Right lobe of liver (tissue), 6 donors: Measurements from ENCODE around the gene KANK3. TPM values are rescaled to one million over a fixed set of nuclear protein-coding genes. Genes with fewer than 3 reads are reported as not detected.

Experiments used
- ATAC-seq, 4 donors: fragments of 200-7000 bp; cut with Tn5 transposase; one replicate each; pipeline ENCODE4 v1.9.1; 2020; ENCODE audit warnings: mild to moderate bottlenecking in 4 of 4, moderate library complexity in 4 of 4
- DNase-seq, 3 donors: peaks; one replicate each; pipeline ENCODE4 v3.0.0-alpha.2; 2020
- H3K27ac ChIP-seq, 3 donors: fragments of 200-600 bp; one replicate each; pipeline ENCODE4 v1.8.0; 2022
- H3K27me3 ChIP-seq, 2 donors: fragments of 200-600 bp; one replicate each; pipeline ENCODE4 v1.8.0; 2022
- H3K36me3 ChIP-seq, 4 donors: fragments of 200-600 bp; sonication (generic) in 1 of 4; one replicate each; pipeline versions ENCODE4 v1.5.1 to v1.8.0; 2017 to 2022; ENCODE audit warnings: control low read depth in 1 of 4
- H3K4me1 ChIP-seq, 4 donors: fragments of 200-600 bp; sonication (generic) in 1 of 4; one replicate each; pipeline versions ENCODE4 v1.5.1 to v1.8.0; 2017 to 2022; ENCODE audit warnings: control low read depth in 1 of 4
- H3K4me3 ChIP-seq, 3 donors: fragments of 200-600 bp; one replicate each; pipeline ENCODE4 v1.8.0; 2022
- H3K9me3 ChIP-seq, 4 donors: fragments of 200-600 bp; sonication (generic) in 1 of 4; one replicate each; pipeline versions ENCODE4 v1.5.1 to v1.8.0; 2017 to 2022; ENCODE audit warnings: control low read depth in 1 of 4
- POLR2A ChIP-seq: fragments of 450-650 bp; IDR thresholded peaks from one replicate; pipeline ENCODE4 v1.6.1; 2017; ENCODE audit warnings: antibody characterized with exemption, mild to moderate bottlenecking
- WGBS: methylation state at CpG from one replicate; pipeline ENCODE4 v1.1.6; 2018; ENCODE audit warnings: low coverage, low lambda C conversion rate; ENCODE audit not compliant: insufficient coverage; ENCODE audit errors: missing lambda C conversion rate; 5-methylcytosine and 5-hydroxymethylcytosine counted together
- intact Hi-C, 2 donors: fragments of 100-400 bp; cut with DNase I; formaldehyde crosslinking; loops; one replicate each; pipeline versions ENCODE4 v1.11.2 to v1.14.1; 2022
- total RNA-seq, 6 experiments: library from RNA; depleted of rRNA in 2 of 6; stranded (reverse); fragments of >200 nt in 2 of 6; fragmentation: NEBNext Ultra II Directional in 3 of 6; extraction: Animal tissue kit (Norgen Biotek cat#: 25700) in 3 of 6; gene quantifications; one replicate each; pipeline versions ENCODE4 v1.1.0 to v1.2.4, GENCODE V29; 2016 to 2023
- TF ChIP-seq, protein P1 (sequence below), 4 donors: fragments of 200-600 bp in 3 of 4; fragments of 450-650 bp in 1 of 4; IDR thresholded peaks; one replicate each; pipeline versions ENCODE4 v1.5.1 to v1.8.0; 2016 to 2022; ENCODE audit warnings: antibody characterized with exemption in 4 of 4, mild to moderate bottlenecking in 2 of 4
- donor health status: DM: no; HTN: yes; CAD: no.
- donor health status: DM: no; HTN: no; CAD: no.
- donor health status: DM: no; HTN: no; CAD: no.
- donor health status: DM: no; HTN: yes; CAD: no.
- donor health status: DM: no; HTN: yes; CAD: no.

Gene KANK3
- total RNA-seq, 6 experiments from 2014 or later, result 2.9 to 6.0 (median 4.2) TPM

GRCh38 chr19:8371011-8371804 lies 28.1 kb upstream of the KANK3 start:
- Histone ChIP-seq H3K4me1 (peaks cover 0 to 53% (median 23%) of the 10 kb centered on the region in 4 donors), H3K36me3 (peaks cover 0 to 19% (median 4%) of the 10 kb centered on the region in 4 donors), H3K4me3 (no peak overlapping the region), H3K27me3 (no peaks in the 10 kb centered on the region), H3K27ac (peak overlapping the region; percentile 22 to 72 (median 53)), H3K9me3 (no peaks in the 10 kb centered on the region)
- DNase-seq (peak in 1 of 3 donors; percentile 43), ATAC-seq (peak in 2 of 4 donors; percentile 0)
- 59% methylated on average over 5 of the region's 28 CpGs for whole genome bisulfite sequencing
- intact Hi-C loops, result no loop called here
- peak; percentile 39 for TF ChIP-seq POLR2A
- TF ChIP-seq, protein P1, sequence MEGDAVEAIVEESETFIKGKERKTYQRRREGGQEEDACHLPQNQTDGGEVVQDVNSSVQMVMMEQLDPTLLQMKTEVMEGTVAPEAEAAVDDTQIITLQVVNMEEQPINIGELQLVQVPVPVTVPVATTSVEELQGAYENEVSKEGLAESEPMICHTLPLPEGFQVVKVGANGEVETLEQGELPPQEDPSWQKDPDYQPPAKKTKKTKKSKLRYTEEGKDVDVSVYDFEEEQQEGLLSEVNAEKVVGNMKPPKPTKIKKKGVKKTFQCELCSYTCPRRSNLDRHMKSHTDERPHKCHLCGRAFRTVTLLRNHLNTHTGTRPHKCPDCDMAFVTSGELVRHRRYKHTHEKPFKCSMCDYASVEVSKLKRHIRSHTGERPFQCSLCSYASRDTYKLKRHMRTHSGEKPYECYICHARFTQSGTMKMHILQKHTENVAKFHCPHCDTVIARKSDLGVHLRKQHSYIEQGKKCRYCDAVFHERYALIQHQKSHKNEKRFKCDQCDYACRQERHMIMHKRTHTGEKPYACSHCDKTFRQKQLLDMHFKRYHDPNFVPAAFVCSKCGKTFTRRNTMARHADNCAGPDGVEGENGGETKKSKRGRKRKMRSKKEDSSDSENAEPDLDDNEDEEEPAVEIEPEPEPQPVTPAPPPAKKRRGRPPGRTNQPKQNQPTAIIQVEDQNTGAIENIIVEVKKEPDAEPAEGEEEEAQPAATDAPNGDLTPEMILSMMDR (IDR thresholded peaks at IDR 0.05), result no peak

DNA sequence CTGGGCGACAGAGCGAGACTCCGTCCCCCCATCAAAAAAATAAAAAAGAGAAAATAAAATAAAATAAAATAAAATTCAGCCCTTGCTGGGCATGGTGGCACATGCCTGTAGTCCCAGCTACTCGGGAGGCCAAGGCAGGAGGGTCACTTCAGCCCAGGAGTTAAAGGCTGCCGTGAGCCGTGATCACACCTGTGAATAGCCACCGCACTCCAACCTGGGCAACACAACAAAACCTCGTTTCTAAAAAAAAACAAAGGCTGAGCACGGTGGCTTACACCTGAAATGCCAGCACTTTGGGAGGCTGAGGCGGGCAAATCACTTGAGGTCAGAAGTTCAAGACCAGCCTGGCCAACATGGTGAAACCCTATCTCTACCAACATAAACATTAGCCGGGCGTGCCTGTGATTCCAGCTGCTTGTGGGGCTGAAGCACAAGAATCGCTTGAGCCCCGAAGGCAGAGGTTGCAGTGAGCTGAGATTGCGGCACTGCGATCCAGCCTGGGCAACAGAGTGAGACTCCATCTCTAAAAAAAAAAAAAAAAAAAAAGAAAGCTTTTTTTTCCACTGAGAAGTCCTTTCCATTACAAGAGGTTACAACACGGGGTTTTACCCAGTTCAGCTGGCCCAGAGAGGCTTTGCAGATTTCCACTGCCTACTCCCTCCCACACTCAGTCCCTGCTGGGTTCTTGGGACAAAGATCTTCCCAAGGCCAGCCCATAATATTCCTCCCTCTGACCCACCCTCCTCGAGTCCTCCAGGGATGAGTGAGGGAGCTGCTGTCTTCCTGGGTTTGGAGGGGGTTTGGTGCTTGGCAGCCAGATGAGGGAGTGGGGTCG lies 27.3 kb upstream of the KANK3 start:
- Histone ChIP-seq H3K4me3 (no peak overlapping the region), H3K36me3 (peaks cover 0 to 19% (median 4%) of the 10 kb centered on the region in 4 donors), H3K9me3 (no peaks in the 10 kb centered on the region), H3K27ac (peak overlapping the region; percentile 33 to 72 (median 53)), H3K27me3 (no peaks in the 10 kb centered on the region), H3K4me1 (peaks cover 0 to 53% (median 25%) of the 10 kb centered on the region in 4 donors)
- ATAC-seq (peak in 3 of 4 donors; percentile 0 to 34 (median 2)), DNase-seq (no peak)
- intact Hi-C loops, result no loop called here
- TF ChIP-seq POLR2A, result no peak
- TF ChIP-seq, protein P1 (IDR thresholded peaks at IDR 0.05), result no peak
- 47% methylated on average over 9 of the region's 19 CpGs for WGBS

- intact Hi-C loops, result no loop called here
- H3K9me3 ChIP-seq, result no peaks in the 10 kb centered on the region
- H3K4me1 ChIP-seq, result peaks cover 0 to 68% (median 24%) of the 10 kb centered on the region in 4 donors
- H3K4me3 ChIP-seq, result peak overlapping the region in 1 of 3 donors; percentile 98
- peak; percentile 40 to 52 (median 44) for ATAC-seq
- peak; percentile 87 to 94 (median 91) for DNase-seq
- WGBS, result 14% methylated on average over 17 of the region's 23 CpGs
- peaks cover 0 to 3% (median 0%) of the 10 kb centered on the region in 4 donors for H3K36me3 ChIP-seq
- no peaks in the 10 kb centered on the region for H3K27me3 ChIP-seq
- H3K27ac ChIP-seq, result peak overlapping the region; percentile 48 to 90 (median 88)
- TF ChIP-seq, protein P1 (IDR thresholded peaks at IDR 0.05), result no peak
- TF ChIP-seq POLR2A, result no peak
Measured at GRCh38 chr19:8367327-8368001, 24.4 kb upstream of the KANK3 start.

DNA sequence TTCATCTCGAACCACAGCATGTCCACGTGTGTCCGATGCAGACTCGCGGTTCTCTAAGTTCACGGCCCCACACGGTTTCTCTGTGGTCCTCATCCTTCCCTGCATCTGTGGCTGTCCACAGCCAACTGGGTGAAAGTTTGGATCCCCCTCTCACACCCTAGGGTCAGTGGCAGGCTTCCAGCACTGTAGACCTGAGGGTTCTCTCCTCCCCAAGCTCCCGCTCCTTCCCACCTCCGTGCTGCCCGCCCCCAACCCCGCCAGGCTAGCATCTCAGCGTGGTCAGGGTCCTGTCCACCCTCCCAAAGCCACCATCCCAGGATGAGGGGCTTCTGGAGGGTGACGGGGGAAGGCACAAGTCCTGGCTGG lies 23.9 kb upstream of the KANK3 start:
- WGBS, result 18% methylated on average over 12 of the region's 13 CpGs
- H3K27ac ChIP-seq, result peak overlapping the region; percentile 48 to 90 (median 88)
- H3K27me3 ChIP-seq, result no peaks in the 10 kb centered on the region
- H3K36me3 ChIP-seq, result peaks cover 0 to 3% (median 0%) of the 10 kb centered on the region in 4 donors
- intact Hi-C loops, result no loop called here
- TF ChIP-seq POLR2A, result no peak
- TF ChIP-seq, protein P1 (IDR thresholded peaks at IDR 0.05), result no peak
- peak in 2 of 3 donors; percentile 59 to 71 for DNase-seq
- peaks cover 0 to 72% (median 26%) of the 10 kb centered on the region in 4 donors for H3K4me1 ChIP-seq
- H3K9me3 ChIP-seq, result no peaks in the 10 kb centered on the region
- peak in 3 of 4 donors; percentile 0 to 3 (median 2) for ATAC-seq
- H3K4me3 ChIP-seq, result peak overlapping the region in 1 of 3 donors; percentile 98
